Measurements from ENCODE around the gene DLD.
A peak's percentile ranks its signal among the peaks of the same experiment; 100 is the strongest.

DLD gene

DNA sequence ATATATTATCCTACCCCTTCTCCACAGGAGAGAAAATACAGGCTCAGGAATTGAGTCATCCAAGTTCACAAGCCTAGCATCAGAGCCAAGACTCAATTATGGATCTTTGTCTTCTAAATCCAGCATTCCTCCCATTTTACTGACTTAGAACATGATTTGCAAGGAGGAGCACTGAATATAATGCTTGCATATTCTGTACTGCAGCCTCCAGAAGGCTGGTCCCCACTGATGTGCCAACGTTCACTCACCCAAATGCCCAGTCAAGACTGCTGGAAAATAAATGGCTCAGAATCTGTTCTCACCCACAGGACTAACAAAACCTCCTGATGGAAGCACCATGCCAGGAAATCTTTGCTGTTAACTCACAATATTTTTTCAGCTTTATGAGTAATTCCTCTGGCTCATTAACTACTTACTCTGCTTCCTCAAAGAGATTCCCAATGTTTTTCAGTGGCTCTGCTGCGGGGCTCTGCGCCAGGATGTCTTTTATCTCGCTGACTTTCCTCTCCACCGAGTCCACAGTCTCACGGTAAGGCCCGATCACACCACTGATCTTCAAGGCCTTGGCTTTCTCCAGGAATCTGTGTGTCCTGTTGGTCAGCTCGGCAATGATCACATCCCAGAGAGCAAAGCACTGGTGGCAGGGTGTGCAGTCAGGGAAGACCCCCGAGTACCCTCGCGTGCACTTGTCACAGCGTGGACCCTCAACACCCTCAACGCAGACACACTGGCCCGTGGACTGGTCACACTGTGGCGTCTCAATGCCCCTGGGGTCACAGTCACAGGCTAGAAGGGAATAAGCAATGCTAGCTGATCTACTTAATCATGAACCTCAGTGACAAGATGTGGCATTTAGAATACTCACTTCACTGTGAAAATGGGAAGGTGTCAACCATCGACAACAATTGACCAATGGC, 48.8 kb downstream of the DLD start:
- ATAC-seq = peak; percentile 57
- TF ChIP-seq PPARA (CRISPR knock-in tag; IDR thresholded peaks at IDR 0.05; ENCODE audit: borderline replicate concordance) = no peak
- TF ChIP-seq ZNF70 (CRISPR knock-in tag; IDR thresholded peaks at IDR 0.05) = no peak
- peak; percentile 75 for TF ChIP-seq ISL1 (CRISPR knock-in tag; IDR thresholded peaks at IDR 0.05)
- no peak; the same call in 1 of the 2 replicates for TF ChIP-seq CSDC2 (CRISPR knock-in tag; IDR thresholded peaks at IDR 0.05)
- 0 out of 2 replicates have a peak, but pooled peaks have one; percentile 48 for TF ChIP-seq SNAI2 (CRISPR knock-in tag; IDR thresholded peaks at IDR 0.05)
- TF ChIP-seq TOX (CRISPR knock-in tag; IDR thresholded peaks at IDR 0.05; ENCODE audit: borderline replicate concordance) = no peak; the same call in 1 of the 2 replicates
- TF ChIP-seq, protein P1, sequence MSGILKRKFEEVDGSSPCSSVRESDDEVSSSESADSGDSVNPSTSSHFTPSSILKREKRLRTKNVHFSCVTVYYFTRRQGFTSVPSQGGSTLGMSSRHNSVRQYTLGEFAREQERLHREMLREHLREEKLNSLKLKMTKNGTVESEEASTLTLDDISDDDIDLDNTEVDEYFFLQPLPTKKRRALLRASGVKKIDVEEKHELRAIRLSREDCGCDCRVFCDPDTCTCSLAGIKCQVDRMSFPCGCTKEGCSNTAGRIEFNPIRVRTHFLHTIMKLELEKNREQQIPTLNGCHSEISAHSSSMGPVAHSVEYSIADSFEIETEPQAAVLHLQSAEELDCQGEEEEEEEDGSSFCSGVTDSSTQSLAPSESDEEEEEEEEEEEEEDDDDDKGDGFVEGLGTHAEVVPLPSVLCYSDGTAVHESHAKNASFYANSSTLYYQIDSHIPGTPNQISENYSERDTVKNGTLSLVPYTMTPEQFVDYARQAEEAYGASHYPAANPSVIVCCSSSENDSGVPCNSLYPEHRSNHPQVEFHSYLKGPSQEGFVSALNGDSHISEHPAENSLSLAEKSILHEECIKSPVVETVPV (CRISPR knock-in tag; IDR thresholded peaks at IDR 0.05) = no peak
- TF ChIP-seq, protein P2, sequence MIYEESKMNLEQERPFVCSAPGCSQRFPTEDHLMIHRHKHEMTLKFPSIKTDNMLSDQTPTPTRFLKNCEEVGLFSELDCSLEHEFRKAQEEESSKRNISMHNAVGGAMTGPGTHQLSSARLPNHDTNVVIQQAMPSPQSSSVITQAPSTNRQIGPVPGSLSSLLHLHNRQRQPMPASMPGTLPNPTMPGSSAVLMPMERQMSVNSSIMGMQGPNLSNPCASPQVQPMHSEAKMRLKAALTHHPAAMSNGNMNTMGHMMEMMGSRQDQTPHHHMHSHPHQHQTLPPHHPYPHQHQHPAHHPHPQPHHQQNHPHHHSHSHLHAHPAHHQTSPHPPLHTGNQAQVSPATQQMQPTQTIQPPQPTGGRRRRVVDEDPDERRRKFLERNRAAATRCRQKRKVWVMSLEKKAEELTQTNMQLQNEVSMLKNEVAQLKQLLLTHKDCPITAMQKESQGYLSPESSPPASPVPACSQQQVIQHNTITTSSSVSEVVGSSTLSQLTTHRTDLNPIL (CRISPR knock-in tag; IDR thresholded peaks at IDR 0.05; ENCODE audit: low read depth) = no peak
- no peak for TF ChIP-seq RARB (CRISPR knock-in tag; IDR thresholded peaks at IDR 0.05)
- no peak for TF ChIP-seq ZFP30 (CRISPR knock-in tag; IDR thresholded peaks at IDR 0.05)
- TF ChIP-seq ESRRG (CRISPR knock-in tag; IDR thresholded peaks at IDR 0.05) = no peak
- TF ChIP-seq ARNTL (CRISPR knock-in tag; IDR thresholded peaks at IDR 0.05; ENCODE audit: borderline replicate concordance, low read depth) = no peak
- 0 out of 2 replicates have a peak, but pooled peaks have one; percentile 43 for TF ChIP-seq ZC3H10 (CRISPR knock-in tag; IDR thresholded peaks at IDR 0.05)
- 0 out of 2 replicates have a peak, but pooled peaks have one; percentile 34 for TF ChIP-seq ZFP3 (CRISPR knock-in tag; IDR thresholded peaks at IDR 0.05)
- TF ChIP-seq GLIS3 (CRISPR knock-in tag; IDR thresholded peaks at IDR 0.05) = no peak
- TF ChIP-seq OSR1 (CRISPR knock-in tag; IDR thresholded peaks at IDR 0.05) = no peak
- no peak for TF ChIP-seq ZNF565 (CRISPR knock-in tag; conservative IDR thresholded peaks at IDR 0.05; ENCODE audit: low read depth)
- TF ChIP-seq, protein P3, sequence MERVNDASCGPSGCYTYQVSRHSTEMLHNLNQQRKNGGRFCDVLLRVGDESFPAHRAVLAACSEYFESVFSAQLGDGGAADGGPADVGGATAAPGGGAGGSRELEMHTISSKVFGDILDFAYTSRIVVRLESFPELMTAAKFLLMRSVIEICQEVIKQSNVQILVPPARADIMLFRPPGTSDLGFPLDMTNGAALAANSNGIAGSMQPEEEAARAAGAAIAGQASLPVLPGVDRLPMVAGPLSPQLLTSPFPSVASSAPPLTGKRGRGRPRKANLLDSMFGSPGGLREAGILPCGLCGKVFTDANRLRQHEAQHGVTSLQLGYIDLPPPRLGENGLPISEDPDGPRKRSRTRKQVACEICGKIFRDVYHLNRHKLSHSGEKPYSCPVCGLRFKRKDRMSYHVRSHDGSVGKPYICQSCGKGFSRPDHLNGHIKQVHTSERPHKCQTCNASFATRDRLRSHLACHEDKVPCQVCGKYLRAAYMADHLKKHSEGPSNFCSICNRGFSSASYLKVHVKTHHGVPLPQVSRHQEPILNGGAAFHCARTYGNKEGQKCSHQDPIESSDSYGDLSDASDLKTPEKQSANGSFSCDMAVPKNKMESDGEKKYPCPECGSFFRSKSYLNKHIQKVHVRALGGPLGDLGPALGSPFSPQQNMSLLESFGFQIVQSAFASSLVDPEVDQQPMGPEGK (CRISPR knock-in tag; IDR thresholded peaks at IDR 0.05; ENCODE audit: borderline replicate concordance) = no peak

DNA sequence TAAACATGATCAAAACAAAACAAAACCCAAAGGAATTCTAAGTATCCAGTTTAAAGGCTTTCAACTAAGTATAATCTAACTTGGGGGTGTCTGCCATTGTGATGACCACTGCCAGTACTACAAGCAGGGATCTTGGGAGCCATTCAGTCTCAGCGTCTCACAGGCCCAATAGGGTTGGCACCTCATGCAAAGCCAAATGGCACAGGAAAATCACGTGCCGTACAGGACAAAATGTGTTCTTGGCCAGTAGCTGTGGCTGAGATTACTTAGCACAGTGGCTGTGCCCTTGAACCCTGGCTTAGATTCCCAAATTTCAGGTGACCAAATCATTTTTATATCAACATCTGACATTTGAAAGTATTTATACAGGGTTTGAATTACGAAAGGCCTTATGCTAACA, 50.0 kb downstream of the DLD start:
- ATAC-seq = no peak
- TF ChIP-seq OSR1 (CRISPR knock-in tag; IDR thresholded peaks at IDR 0.05) = no peak

DNA sequence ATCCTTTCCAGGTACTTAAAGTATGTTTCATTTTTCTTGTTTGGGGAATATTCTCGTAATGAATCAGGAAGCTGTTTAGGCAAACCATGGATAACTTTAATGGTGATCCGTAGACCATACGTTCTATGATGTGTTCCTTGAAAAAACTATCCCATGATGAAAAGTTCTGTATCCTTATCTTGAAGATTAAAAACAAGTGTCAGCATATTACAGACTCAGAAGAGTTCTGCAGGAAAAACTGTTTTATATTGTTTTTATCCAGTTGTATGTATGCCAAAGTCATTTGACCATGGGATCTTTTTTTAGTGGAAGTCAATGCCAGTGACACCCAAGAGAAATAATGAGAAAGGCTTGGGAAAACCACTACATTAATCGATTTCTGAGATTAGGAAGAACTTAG, 52.0 kb downstream of the DLD start:
- ATAC-seq = no peak
- no peak for TF ChIP-seq PPARA (CRISPR knock-in tag; IDR thresholded peaks at IDR 0.05; ENCODE audit: borderline replicate concordance)

DNA sequence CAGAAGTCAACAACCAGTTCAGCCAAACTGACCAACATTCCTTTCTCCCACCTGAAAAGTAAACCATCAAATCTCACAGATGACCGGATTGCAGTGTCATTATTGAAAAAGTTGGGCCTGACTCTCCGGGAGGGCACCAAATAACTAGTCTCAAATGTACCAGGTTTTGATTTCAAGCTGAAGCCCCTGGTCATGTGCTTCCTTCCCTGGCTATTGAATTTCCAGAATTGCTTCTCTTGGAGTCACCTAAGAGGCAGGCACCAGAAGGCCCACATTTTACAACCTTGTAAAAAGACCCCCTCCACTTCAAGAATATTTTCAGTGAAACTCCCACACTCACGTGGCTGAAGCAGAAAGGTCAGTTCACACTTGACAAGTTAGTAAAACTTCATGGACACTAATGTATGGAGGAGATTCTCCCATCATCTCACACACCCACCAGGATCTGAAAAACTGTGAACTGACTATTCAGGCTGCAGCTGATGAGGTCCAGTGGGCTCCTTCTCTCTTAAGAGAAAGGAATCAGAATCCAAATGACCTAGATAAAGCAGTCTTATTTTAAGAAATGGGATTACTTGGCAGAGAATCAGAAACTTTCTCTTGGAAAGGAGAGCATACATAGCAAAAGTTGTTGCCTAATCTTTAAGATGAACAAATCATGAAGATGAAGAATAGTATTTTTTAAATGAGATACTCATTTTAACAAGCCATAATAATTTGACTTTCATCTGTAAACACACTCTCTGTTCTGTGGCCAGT, 53.6 kb downstream of the DLD start:
- ATAC-seq = no peak
- TF ChIP-seq ZFP3 (CRISPR knock-in tag; IDR thresholded peaks at IDR 0.05) (no peak), SNAI2 (CRISPR knock-in tag; IDR thresholded peaks at IDR 0.05) (no peak), ISL1 (CRISPR knock-in tag; IDR thresholded peaks at IDR 0.05) (no peak), RARB (CRISPR knock-in tag; IDR thresholded peaks at IDR 0.05) (no peak), TCF4 (CRISPR knock-in tag; IDR thresholded peaks at IDR 0.05; ENCODE audit: borderline replicate concordance) (no peak), ESRRG (CRISPR knock-in tag; IDR thresholded peaks at IDR 0.05) (no peak), TOX (CRISPR knock-in tag; IDR thresholded peaks at IDR 0.05; ENCODE audit: borderline replicate concordance) (no peak), PPARA (CRISPR knock-in tag; IDR thresholded peaks at IDR 0.05; ENCODE audit: borderline replicate concordance) (no peak), GLIS3 (CRISPR knock-in tag; IDR thresholded peaks at IDR 0.05) (no peak)
- TF ChIP-seq, protein P1 (CRISPR knock-in tag; IDR thresholded peaks at IDR 0.05) = no peak
- TF ChIP-seq, protein P4, sequence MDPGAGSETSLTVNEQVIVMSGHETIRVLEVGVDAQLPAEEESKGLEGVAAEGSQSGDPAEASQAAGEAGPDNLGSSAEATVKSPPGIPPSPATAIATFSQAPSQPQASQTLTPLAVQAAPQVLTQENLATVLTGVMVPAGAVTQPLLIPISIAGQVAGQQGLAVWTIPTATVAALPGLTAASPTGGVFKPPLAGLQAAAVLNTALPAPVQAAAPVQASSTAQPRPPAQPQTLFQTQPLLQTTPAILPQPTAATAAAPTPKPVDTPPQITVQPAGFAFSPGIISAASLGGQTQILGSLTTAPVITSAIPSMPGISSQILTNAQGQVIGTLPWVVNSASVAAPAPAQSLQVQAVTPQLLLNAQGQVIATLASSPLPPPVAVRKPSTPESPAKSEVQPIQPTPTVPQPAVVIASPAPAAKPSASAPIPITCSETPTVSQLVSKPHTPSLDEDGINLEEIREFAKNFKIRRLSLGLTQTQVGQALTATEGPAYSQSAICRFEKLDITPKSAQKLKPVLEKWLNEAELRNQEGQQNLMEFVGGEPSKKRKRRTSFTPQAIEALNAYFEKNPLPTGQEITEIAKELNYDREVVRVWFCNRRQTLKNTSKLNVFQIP (CRISPR knock-in tag; IDR thresholded peaks at IDR 0.05; ENCODE audit: borderline replicate concordance, low read depth) = no peak
- TF ChIP-seq, protein P3 (CRISPR knock-in tag; IDR thresholded peaks at IDR 0.05; ENCODE audit: borderline replicate concordance) = no peak
